Placental pericyte (primary cell): ENCODE measurements around the gene RPTOR. TPM values are rescaled to one million over a fixed set of nuclear protein-coding genes. Genes with fewer than 3 reads are reported as not detected.

Experiments
- small RNA-seq: library from RNA; depleted of rRNA; stranded (forward); fragments of <200 nt; gene quantifications from one replicate; pipeline ENCODE3, GENCODE V24; 2012; ENCODE audit warnings: low replicate concordance
- total RNA-seq: library from RNA; depleted of rRNA; stranded (reverse); fragments of >200 nt; gene quantifications from 2 replicates; pipeline ENCODE4 v1.2.3, GENCODE V29; 2012

The RPTOR gene, protein sequence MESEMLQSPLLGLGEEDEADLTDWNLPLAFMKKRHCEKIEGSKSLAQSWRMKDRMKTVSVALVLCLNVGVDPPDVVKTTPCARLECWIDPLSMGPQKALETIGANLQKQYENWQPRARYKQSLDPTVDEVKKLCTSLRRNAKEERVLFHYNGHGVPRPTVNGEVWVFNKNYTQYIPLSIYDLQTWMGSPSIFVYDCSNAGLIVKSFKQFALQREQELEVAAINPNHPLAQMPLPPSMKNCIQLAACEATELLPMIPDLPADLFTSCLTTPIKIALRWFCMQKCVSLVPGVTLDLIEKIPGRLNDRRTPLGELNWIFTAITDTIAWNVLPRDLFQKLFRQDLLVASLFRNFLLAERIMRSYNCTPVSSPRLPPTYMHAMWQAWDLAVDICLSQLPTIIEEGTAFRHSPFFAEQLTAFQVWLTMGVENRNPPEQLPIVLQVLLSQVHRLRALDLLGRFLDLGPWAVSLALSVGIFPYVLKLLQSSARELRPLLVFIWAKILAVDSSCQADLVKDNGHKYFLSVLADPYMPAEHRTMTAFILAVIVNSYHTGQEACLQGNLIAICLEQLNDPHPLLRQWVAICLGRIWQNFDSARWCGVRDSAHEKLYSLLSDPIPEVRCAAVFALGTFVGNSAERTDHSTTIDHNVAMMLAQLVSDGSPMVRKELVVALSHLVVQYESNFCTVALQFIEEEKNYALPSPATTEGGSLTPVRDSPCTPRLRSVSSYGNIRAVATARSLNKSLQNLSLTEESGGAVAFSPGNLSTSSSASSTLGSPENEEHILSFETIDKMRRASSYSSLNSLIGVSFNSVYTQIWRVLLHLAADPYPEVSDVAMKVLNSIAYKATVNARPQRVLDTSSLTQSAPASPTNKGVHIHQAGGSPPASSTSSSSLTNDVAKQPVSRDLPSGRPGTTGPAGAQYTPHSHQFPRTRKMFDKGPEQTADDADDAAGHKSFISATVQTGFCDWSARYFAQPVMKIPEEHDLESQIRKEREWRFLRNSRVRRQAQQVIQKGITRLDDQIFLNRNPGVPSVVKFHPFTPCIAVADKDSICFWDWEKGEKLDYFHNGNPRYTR (N-terminal part only)
- 50.3 and 56.1 TPM in 2 replicates for total RNA-seq

GRCh38 chr17:80544655-80545498 is at the start of gene RPTOR:
Gene RPTOR (plus strand): TSS chr17:80544838. CDS start chr17:80545630, 792 bp downstream.

GRCh38 chr17:80991645-80992076 is 447.0 kb downstream of the RPTOR start, which contains the start of gene CHMP6:
Gene CHMP6 (plus strand): TSS chr17:80991841. CDS start chr17:80991919, 78 bp downstream.

Small RNA genes within 50 kb of the gene (small RNA-seq; reads per million reads assigned to genes)
- gene AC120024.2 (not detected), gene AC120024.3 (not detected)

Other genes starting within 250 kb of the RPTOR start
- gene ENDOV, start 129.7 kb upstream of the RPTOR start, total RNA-seq, result 21.6 and 31.1 TPM in 2 replicates
- 6.8 and 31.9 TPM in 2 replicates for gene NPTX1, start 68.2 kb upstream of the RPTOR start, total RNA-seq